ENCODE results near the gene CBLN4.

CBLN4 gene
- total RNA-seq = 0 reads per million in 2 experiments

GRCh38 chr20:56005389-56005715 lies at the start of gene CBLN4:
TSS of gene CBLN4 (minus strand) at chr20:56005519. CDS start at chr20:56004171, 1,348 bp downstream.
- no peak for DNase-seq (ENCODE audit: low read depth)

DNA sequence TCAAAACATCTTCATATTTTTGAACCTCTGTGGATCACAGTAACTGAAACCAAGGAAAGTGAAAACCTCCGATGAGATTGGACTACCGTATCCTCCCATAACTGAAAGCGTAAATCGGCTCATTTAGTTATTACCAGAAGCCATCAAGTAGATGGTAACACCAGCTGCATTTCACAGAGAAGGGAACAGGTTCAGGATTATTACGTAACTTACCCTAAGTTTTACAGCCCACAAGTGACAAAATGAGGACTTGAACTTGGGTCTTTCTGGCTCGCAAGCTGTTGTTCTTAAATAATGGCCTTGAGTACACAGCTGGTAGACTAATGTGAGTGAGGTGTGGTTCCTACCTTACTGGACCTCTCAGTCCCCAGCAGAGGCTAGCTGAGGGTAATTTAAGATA lies 37.9 kb upstream of the CBLN4 start:
- no peak for DNase-seq (ENCODE audit: low read depth)

DNA sequence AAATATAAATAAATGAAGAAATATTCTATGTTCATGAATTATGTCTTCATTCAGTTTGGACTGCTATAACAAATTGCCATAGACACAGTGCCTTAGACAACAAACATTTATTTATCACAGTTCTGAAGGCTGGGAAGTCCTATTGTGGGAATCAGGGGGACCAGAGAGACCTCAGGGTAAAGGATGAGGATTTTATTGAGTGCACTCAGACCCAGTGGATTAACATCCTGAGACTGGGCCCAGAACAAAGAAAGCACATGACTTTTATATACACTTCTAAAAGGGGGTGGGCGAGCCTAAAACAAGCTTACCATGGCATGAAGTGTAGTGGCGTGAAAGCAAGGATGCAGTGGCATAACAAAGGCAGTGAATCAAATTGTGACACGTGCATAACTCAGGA lies 26.9 kb upstream of the CBLN4 start:
- no peak for DNase-seq (ENCODE audit: low read depth)

DNA sequence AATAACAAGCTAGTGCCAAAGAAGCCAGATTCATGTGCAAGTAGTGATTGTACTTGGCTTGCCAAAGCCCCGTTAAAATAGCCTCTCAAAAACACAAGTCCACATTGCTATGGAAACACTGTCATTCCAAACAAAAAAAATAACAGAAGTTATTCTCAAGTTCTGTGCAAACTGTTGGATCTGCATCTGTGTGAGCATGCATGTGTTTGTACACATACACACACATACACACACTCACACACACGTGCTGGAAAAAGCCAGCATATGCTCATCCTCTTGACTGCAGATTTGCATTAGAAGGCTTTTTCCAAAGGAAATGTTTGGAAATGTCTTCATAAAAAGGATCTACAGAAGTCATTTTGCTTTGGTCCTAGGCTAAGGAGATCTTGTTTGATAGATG lies 13.4 kb upstream of the CBLN4 start:
- DNase-seq (ENCODE audit: low read depth) = no peak

- no peak for DNase-seq (ENCODE audit: low read depth)
Measured at GRCh38 chr20:56018194-56018593, 12.9 kb upstream of the CBLN4 start.

DNA sequence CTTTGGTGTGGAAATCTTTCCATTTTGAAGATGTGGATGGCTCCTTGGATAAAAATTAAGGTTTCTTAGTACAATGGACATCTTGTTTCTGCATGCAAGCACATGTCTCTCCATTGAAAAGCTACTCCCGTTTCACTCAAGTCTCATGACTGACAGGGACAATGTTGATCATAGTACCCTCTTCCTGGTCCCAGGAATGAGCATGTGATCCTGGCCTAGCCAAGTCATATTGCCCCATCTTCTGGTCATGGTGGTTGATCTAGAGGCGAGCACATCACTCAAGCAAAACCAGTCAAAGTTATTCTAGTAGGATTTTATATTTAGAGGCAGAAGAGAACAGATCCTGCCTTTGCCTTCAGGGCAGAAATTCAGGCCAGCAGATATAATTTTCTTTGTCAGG lies 12.2 kb upstream of the CBLN4 start:
- DNase-seq (ENCODE audit: low read depth) = no peak

DNA sequence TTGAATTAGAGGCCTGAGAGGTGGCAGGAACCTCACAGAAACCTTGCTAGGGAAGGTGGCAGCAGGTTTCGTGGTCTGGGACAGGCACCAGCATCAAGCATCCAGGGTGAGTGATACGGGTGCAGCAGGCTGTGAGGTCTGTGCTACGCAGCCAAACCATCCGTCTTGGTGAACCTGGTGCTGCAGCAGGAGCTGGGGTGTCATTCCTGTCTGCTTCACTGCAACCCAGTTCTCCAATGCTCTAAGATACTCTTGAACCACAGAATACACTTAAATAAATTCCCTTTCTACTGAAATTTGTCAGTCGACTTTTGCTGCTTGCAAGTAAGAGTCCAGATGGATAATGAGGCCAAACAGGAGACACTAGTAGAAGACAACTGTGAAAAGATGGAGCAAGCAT lies 9.7 kb upstream of the CBLN4 start:
- DNase-seq (ENCODE audit: low read depth) = no peak

- no peak for DNase-seq (ENCODE audit: low read depth)
Measured at GRCh38 chr20:56014151-56014550, 8.8 kb upstream of the CBLN4 start.

- no peak for DNase-seq (ENCODE audit: low read depth)
Measured at GRCh38 chr20:56004611-56005388, 519 bp downstream of the CBLN4 start.

GRCh38 chr20:56004007-56004406 lies 1.3 kb downstream of the CBLN4 start:
- no peak for DNase-seq (ENCODE audit: low read depth)

- DNase-seq (ENCODE audit: low read depth) = no peak
Measured at GRCh38 chr20:56002908-56003800, 2.2 kb downstream of the CBLN4 start.

- DNase-seq (ENCODE audit: low read depth) = no peak
Measured at GRCh38 chr20:56001890-56002289, 3.4 kb downstream of the CBLN4 start.

- DNase-seq (ENCODE audit: low read depth) = no peak
Measured at GRCh38 chr20:56001106-56001785, 4.1 kb downstream of the CBLN4 start.

DNA sequence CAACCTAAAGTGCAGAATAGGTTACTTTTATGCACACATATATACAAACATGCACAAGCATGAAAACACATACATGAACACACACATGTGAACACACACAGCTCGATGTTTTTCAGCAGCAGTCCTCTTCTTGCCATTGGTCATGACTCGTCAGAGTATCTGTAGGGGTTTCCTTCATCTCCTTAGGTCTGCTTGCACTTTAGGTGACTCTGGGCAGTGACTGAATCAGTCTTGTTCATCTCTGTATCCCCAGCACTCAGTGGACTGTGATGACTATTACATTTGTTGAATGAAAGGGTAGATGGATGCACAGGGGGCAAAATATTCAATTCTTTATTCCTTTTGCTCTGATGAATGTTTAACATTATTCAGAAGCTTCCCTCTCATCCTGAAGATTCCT lies 26.8 kb downstream of the CBLN4 start:
- no peak for DNase-seq (ENCODE audit: low read depth)

DNA sequence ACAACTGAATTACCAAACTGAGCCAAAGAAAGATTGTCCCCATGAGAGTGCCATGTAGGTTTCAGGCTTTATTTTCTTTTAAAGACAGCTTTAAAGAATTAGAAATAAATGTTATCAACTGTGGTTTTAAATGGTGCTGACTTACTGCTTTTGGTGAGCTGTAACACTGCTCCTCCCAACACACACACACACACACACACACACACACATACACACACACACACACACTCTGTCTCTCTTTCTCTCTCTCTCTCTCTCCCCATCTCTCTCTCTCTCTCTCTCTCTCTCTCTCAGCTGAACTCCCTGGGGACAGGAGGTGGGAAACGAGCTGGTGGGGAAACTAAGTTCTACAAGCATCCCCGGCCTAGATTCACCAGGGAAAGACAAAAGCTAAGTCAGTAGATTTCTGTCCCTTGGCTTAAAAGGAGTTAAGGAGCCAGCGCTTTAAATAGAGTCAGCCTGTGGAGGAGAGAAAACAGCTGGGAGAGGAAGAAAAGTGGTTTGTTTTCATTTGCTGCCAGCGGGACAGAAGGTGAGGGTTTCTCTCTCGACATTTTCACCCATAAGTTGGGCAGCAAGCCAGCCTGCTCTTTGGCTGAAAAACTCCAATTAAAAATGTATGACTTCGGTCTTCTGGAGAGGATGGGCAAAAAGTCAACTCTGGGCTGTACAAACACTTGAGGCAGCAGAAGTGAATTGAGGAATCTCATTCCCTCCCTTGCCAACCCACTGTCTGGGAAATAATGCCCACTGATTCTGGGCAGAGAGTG lies 27.4 kb downstream of the CBLN4 start:
- no peak for DNase-seq (ENCODE audit: low read depth)

- DNase-seq (ENCODE audit: low read depth) = no peak
Measured at GRCh38 chr20:55974491-55975202, 30.7 kb downstream of the CBLN4 start.

DNA sequence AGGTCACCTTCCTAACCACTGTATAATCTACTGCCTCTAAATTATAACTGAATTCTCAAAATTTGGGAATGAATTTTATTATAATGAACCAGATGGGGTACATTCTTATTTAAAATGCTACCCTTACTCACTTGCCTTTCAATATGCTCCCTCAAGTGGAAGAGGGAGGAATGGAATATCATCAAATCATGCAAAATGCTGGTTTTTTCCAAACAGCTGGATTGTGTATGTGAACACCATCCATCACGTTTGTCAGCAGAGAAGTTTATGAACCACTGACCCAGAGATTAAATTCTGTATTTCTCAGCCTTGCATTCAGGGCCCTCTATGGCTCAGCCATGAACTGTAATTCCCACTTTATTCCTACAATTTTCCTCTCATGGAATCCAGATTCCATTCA lies 40.5 kb downstream of the CBLN4 start:
- DNase-seq (ENCODE audit: low read depth) = no peak

- no peak for DNase-seq (ENCODE audit: low read depth)
Measured at GRCh38 chr20:55961376-55962330, 43.7 kb downstream of the CBLN4 start.

- no peak for DNase-seq (ENCODE audit: low read depth)
Measured at GRCh38 chr20:55953201-55953600, 52.1 kb downstream of the CBLN4 start.

DNA sequence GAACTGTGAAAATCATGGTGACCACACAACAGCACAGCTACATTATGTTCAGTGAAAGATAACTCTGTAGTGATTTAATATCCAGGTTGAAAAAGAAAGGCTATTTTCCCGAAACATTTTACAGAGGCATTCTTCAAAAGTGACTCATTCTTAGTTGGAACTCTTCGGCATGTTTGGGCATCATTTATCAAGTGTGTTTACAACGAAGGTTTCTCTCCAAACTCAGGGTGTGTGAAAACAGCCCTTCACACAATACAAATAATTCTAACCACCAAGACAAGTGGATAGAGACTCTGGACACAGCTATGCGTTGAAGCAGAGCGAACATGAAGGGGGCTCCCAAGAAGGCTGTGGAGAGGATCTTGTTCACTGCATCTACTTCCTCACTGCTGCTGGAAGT lies 57.6 kb downstream of the CBLN4 start:
- DNase-seq (ENCODE audit: low read depth) = no peak

All from T follicular helper cell (primary cell).